ENCODE results near the gene ACADVL.
"Not testable (repeated sequence)": the region's sequence is repeated elsewhere in the genome, so short reads cannot be mapped to it uniquely, and the experiment has no call there.

Gene ACADVL

DNA sequence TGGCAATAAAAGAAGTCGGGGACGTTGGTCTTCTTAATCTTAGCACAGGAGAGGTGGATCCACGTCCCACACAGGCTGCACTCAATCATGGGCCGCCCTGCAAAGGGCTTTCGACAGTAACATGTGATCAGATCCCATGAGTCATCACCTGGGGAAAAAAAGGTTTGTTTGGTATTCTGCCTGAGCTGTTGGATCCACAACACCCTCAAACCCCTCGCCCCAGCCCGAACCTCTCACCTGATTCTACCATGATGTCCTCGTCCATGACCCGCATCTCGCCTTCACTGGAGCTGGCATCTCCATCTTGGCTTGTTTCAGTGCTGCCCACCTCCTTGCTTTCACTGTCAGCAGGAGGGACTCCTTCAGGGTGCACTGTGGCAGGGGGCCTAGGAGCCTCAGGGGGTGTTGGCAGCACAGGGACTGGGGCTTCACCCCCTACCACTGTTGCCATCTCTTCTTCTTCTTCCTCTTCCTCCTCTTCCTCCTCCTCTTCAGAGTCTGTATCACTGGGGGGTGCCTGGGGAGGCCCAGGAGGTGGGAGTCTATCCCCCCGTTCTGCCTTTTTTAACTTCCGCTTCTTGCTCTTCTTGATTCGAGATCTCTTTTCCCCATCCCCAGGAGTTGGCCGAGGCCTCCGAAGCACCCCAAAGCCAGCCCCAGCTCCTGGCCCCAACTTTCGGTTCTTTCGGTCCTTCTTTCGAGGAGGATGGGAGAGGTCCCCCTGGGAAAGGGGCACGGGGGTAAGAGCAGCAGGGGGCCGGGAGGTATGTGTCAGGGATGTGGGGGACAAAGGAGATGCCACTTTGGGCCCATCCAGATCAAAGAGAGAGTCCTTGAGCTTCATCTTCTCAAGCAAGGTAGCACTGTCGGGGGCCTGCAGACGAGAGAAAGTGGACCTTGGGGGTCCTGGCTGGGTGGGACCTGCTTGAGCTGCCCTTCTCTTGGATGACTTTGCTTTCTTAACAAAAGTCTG is 16.2 kb downstream of the ACADVL start:
- no peak for DNase-seq (ENCODE audit: low spot score)

DNA sequence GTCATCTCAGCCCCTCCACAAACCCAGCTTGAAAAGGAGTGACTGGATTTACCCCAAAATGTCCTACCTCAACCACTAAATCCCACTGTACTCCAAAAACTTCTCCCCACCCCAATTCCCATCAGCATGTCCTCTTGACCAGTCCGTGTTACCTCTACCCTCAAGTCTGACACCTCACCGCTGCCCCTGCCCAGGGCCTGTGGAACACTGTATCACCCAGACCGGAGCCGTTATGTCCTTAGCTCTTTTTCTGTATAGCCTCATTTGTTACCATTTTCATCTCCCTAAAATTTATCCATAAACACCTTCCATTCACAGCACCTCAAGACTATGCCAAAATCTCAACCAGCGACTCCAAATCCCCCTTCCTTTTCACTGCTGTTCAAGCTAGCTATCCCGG is 17.1 kb downstream of the ACADVL start:
- no peak for DNase-seq (ENCODE audit: low spot score)

DNA sequence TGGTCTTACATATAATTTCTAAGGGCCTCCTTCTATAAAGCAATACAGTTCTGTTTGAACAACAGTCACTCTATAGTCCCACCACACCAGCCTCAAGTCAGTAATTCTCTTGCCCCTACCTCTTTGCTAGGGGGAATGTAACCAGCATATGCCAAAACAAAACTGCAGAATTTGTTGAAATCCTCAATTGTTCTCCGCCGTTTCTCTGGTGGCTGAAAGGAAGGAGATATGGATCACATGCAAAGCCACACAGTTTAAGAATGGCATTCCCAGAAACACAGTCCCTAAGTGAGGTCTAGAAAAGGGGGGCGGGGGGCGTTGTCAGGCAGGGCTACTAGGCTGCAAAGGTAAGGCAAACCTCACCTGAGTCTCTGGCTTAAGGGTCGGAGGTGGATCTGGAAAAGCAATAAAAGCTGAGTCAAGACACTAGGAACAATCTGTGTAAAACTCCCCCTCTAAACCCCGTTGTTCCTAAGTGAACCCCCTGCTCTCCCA is 17.6 kb downstream of the ACADVL start:
- no peak for DNase-seq (ENCODE audit: low spot score)

DNA sequence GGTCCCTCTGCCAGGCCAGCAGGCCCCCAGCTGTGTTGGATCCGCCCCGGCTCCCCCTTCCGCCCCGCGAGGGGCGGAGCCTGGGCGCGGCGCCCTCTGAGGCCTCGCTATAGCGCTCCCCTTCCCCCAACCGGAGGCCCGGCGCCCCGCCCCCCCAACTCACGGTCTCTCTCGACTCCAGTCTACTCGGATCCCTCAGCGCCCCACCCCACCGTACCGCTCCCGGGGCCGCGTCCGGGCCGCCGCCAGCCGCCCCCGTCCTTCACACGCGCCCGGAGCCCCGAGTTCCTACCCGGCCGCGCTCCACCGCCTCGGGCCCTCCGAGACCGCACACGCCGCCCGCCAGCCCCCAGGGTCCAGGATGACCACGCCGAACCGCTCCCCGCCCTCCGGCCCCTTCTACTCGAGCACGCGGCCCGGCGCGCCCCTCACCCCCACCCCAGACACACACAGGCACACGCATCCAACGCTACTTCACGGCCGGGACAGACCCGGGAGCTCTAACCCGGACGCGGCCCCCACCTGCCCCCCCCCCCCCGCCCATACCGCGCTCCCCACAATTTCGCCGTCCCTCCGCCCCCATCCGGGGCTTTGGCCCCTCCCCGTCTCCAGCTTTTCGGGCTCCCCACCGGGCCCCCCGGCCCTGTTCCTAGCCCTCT is 18.2 kb downstream of the ACADVL start:
- DNase-seq (ENCODE audit: low spot score): peak; percentile 51

DNA sequence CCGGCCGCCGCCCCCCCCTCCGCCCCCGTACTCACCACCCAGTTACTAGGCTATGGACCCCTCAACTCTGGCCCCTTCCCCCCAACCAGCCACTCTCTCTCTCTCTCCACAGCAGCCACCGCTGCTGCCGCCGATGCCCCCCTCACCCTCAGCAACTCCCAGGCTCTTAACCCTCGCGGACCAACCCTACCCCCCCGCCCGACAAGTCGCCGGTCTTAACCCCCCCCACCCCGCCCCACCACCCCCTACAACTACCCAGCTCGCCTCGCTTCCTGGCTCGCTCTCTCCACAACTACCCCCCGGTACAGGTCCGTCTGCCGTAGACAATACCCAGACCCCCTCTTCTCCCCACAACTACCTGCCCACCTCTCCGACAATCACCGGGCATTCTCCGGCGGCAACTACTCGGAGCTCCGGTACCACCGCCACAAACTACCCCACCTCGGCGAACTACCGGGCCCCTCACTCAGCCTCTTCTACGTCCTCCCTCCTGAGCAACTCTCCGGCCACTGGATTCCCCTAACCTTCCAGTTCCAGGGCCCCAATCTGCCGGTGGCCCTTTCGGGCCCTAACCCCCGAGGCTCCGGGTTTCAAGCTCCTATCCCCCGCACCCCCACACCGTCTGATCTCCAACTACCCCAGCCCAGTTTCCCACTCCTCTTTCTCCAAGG is 18.8 kb downstream of the ACADVL start:
- DNase-seq (ENCODE audit: low spot score): peak; percentile 39

DNA sequence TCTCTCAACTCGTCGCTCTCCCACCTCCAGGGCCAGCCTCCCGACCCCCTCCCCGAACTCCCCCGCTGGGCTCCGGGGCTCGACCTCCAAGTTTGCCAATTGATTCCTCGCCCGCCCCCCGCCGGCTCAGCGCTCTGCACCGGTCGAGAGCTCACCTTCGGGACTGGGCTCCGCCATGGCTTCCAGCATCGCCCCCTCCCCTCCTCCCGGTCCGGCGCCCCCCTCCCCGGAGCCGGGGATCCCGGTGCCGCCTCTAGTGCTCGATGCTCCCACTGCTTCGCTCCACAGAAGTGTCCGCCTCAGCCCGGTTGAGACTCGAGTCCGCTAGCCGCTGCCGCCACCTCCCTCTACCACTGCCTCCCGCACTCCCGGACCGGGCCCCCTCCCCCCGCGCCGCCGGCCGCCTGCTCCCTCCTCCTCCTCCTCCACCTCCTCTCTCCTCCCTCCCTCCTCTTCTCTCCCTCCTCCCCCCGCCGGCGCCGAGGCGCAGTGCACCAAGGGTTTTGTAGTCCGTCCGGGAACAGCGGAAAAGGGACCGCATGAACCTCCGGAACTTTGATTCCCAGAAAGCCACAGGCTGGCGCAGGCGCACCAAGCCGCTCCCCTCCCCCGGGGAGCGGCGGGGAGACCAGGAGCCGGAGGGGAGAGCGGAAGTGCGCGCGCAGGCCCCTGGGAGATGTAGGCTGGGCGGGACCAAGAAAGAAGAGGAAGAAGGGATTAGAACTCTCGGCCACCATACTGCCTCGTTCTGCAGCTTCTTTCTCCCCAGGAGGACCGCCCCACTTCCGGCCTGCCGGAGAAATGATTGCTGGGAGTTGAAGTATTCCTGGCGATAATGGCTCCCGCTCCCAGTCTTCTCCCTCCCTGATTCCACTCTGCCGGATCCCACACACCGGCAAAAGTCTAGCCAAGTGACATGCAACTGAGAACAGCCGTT is 19.6 kb downstream of the ACADVL start, which contains the start of gene PHF23:
Gene PHF23, minus strand, starts transcription at position 367 of the 937 bp plus-strand sequence. Its CDS starts 178 bp downstream, at position 189.
- DNase-seq (ENCODE audit: low spot score): peak; percentile 100

DNA sequence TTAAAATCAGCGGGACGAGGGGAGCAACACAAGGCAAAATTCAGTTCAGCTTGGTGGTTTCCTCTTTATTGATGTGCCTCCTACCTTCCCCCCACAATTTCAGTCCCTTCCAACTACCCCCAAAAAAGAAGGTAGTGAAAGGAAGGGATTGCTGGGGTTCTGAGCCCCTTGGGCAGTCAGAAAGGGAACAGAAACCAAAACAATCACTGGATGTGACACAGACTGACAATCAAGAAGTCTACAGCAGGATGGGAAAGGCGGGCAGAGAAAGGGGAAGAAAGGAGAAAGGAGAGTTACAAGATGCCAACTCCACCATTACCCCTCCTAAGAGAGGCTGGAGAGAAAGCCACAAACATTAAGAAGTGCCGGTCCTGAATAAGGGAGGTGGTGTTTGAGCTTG is 20.6 kb downstream of the ACADVL start:
- DNase-seq (ENCODE audit: low spot score): peak; percentile 67

DNA sequence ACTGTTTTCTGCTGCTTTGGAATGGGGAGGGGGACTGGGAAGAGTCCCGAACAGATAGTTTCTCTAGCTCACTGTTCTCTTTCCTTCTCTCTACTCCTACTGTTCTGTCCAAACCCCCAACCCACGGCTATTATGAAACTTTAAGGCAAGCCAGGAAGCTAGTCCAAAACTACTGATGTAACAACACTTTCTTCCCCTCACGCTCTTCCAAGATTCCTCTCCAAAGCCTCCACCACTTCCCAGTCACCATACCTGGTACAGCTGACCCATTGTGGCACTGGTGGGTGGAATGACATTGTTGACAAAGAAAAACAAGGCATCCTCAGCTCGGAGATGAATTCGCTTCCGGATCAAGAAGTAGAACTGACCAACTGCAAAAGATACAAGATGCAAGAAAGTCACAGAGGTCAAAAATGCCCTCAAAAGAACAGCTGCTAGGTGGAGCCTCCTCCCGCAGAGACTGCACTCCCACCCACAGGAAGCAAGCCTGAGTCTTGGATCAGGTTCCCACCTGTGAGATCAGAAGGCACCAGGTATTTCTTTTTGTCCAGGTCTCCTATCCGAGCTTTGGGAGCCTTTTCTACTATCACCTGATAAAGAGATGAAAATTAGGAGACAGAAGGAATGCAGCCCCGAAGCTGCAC is 21.5 kb downstream of the ACADVL start:
- no peak for DNase-seq (ENCODE audit: low spot score)

DNA sequence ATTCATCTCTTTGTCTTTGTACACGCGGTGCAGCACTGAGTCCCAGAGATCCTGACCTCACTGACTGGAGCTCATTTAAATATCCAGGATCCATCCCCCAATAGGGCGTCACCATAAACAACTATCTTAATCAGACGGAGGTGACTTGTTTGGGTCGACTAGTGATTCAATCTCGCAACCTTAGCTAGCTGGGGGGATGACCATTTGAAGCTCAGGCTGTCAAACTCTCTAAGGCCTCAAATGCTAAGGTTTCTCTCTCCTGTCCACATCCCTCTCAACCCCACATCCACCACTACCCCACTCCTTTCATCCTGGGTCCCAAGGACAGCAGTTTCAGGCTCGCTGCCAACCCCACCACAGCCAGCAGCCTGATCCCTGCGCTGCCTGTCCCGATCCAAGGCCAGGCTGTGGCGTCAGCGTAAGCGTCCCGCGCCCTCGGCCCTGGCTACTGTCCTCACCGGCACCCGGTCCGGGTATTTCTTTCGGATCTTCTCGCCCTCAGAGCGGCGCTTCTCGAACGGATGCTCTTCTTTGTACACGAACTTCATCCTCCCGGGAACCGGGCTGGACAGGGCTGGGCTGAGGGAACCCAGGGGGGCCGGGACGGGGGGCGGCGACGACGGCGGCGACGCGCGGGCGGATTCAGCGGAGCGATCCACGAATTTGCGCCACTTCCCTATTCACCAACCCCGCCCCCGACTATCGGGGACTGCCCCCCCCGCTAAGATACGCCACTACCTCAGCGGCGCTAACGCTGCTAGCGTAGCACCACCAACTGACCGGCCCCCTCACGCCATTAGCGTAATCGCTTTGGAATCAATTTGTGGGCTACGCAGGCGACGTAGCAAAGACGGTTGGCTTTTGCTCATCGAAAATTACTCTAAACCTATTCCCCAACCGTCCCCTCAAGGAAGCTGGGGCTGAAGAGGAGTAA is 22.3 kb downstream of the ACADVL start, which contains the start of gene GABARAP:
Gene GABARAP, minus strand, starts transcription at position 667 of the 934 bp plus-strand sequence. Its CDS starts 119 bp downstream, at position 548.
- DNase-seq (ENCODE audit: low spot score): peak; percentile 95

DNA sequence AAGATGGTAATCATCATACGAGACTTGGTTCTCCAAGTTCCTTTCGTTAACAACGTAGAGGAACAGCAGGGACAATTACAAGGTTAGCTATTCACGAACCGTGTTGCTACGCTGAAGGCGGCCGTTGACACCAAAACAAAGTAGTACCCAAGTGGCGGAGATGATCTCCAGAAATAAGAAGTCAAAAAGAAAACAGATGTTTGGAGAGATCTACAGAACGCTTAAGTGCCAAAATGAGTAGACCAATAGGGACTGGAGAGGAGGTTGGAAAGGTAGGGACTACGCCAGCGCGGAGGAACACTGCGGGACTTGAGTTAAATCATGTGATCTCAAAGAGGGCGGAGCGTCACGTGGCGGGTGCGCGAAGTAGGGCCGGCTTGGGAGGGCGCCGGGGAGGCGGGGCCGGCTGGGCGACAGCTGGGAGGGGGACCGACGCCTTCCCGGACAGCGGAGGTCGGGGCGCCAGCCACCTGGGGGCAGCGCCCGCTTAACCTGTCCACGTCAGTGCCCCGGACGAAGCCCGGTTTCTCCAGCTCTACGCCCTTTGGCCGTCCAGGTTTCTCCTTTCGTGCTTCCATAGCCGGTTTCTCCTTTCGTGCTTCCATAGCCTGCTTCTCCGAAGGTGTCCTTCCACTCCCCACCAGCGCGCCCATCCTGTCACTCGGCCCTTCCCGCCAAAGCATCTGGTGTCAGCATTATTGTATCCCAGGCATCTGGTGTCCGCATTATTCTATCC is 23.1 kb downstream of the ACADVL start:
- peak; percentile 94 for DNase-seq (ENCODE audit: low spot score)

DNA sequence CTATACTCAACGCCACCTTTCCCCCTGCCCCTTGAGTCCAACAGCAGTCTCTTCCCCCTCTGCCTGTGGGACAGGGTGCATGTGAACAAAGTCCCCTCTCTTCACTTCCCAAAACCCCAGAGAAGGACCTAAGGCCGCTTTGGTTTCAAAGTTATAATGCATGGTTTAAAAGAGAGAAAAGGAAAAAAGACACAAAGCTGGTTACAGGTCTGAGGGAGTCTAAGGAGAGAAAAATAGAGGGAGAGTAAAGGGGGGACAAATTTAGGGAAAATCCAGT is 23.7 kb downstream of the ACADVL start:
- no peak for DNase-seq (ENCODE audit: low spot score)

DNA sequence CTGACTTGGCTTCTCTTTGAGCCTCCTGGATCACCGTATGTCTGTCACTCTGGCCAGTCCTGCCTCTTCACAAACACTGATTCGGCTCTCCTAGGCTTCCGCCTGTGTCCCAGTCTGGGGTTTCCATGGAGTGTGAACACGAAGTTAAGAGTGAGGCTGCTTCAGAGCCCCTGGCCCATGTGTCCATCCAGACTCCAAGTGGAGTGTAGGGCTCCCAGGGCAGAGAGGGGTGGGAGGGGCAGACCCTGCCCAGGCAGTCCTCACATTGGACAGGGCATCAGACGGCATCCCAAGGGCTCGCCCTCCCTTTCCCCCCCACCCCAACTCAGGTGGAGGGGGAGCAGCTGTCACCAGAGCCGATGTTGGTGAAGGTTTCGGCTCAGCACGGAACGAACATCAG is 24.1 kb downstream of the ACADVL start:
- not testable (repeated sequence) for DNase-seq (ENCODE audit: low spot score)

DNA sequence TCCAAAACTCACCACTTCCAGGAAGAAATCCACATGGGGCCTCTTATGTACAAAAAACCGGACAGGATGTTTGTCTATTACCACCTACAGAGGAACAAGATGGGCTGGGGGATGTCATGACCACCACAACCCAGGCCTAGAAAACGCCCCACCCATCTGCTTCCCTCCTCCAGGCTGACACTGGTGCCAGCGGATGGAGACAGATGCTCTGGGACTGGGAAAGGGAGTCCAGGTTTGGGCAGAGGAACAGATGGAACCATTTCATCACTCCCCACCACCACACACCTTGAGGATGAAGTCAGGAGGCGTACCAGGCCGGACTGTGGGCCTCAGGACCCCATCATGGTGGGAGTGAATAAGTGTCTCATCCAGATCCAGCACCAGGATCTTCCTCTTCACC is 27.0 kb downstream of the ACADVL start:
- DNase-seq (ENCODE audit: low spot score): no peak

DNA sequence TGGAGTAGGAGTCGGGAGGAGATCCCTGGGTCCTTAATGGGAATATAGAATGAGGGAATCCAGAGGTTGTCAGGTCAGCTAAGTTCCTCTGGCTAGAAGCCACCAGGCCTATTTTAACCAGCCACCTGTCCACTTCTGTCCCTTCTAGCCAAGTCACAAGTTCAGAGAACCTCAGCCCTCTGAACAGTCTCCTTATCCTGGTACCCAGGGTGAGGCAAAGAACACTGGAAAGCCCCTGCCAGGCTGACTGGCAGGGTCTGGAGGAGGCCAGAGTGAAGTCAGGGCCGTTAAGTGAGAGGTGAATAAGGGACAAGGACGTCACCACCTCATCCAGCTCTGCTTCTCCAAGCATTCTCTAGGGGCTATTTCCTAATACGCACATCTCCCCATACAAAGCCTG is 29.1 kb downstream of the ACADVL start:
- no peak for DNase-seq (ENCODE audit: low spot score)

DNA sequence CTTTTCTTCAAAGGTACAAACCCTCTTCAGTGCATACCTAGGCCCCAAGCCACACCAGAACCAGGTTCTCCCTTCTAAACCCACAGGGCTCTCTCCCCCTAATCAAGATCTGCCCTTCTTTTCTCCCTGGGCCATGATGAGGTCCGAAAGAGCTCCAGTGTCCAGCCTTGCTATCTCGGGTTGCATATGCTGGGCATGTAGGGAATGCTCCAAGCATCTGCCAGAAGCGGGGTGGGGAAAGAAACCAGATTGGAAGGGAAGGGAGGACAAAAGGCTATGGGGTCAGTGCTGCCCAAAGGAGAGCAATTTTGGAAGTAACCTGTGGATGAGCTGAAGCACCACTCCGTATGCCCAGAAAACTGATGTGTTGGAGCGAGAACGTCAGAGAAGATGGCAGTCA is 29.5 kb downstream of the ACADVL start:
- DNase-seq (ENCODE audit: low spot score): no peak

DNA sequence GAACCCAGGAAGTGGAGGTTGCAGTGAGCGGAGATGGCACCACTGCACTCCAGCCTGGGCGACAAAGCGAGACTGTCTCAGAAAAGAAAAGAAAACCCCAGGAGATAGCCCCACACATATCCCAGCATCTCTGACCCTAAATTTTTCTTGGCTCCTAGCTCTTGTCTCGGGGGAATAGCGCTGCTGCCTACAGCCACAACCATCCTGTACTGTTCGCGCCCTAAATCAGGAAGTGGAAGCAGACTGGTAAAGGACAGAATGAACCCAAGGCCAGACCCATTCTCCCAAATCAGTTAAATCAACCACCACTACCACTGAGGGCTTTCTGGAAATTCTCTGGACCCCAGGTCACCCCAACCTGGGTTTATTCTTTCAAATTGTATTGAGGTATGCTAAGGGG is 30.1 kb downstream of the ACADVL start:
- DNase-seq (ENCODE audit: low spot score): no peak

DNA sequence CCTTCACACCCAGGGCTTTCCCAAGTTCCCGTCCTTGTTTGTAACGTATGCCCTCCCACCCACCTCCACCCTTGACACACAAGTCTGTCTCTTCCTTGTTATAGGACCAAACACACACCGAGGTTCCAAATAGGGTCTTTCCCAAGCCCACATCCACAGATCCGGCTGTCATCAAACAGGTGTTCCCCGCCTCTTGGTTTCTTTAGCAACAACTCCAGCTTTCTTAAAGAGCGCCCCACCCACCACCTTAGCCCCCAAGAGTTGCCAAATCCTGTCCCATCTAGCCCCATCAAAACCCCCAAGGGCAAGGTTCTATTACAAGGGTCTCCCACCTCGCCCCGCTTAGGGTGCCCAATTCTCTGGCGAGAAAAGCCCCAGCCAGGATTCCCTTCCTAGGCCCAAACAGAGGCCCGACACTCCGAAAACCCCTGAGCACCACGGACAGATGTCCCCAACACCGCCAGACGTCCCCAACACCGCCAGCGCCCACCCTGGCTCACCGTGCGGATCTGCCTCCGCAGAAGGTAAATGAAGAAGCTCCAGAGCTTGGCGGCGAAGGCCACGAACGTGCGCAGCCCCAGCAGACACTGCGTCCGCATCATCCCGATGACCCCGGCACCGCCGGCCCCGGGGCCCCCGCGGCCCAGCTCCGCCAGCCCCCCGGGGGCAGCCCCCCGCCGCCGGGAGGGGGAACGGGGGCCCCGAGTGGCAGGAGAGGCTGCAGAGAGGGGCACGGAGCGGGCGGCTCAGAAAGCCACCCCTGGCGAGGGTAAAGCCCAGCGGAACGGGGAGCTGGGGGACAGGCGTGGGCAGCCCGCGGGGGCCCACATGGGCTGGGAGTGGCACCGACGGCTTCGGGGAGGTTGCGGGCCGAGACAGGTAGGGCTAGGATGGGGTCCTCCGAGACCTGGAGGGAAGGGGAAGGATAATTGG is 31.2 kb downstream of the ACADVL start:
- DNase-seq (ENCODE audit: low spot score): no peak

DNA sequence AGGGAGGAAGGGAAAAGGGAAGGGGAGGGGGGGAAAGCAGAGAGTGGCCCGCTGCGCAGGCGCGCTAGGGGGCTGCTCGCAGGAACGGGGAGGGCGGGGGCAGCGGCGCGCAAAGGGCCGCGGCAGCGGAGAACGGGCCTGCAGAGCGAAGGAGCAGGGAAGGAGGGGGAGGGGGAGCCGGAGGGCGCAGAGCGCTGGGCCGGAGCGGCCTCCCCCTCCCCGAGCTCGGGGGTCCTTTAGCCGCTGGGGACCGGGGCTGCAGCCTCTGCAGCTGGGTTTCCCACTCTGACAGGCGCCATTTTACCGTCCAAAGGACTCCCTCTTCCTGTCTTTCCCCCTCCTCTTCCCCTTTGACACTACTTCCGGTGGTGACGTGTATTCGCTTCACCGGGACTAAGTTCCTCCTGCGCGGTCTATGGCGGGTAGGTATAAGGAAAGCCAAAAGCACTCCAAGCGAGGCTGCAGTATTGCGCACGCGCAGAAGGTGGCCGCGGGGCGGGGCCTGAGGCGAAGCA is 32.0 kb downstream of the ACADVL start, which contains the start of gene CTDNEP1:
Gene CTDNEP1, minus strand, starts transcription at position 74 of the 515 bp plus-strand sequence. CDS start 438 bp downstream, outside the sequence.
- DNase-seq (ENCODE audit: low spot score): peak; percentile 99

Measured in globus pallidus (tissue), 1 donor.